Gastroesophageal sphincter (tissue), 4 donors: ENCODE results near the gene DGLUCY. TPM values are rescaled to one million over a fixed set of nuclear protein-coding genes. Genes with fewer than 3 reads are reported as not detected.

Experiments
- ATAC-seq: fragments of 150-250 bp; one replicate; pipeline ENCODE4 v1.9.1; 2016; ENCODE audit warnings: mild to moderate bottlenecking, moderate library complexity
- H3K27ac ChIP-seq, 4 donors: fragments of 200-600 bp; sonication (generic) in 3 of 4; 1 replicate in 3 of 4; 2 replicates in 1 of 4; pipeline ENCODE4 v1.5.1; 2016 to 2019
- H3K27me3 ChIP-seq: fragments of 200-600 bp; sonication (generic); one replicate; pipeline ENCODE4 v1.5.1; 2019
- H3K36me3 ChIP-seq, 2 donors: fragments of 200-600 bp; sonication (generic); one replicate each; pipeline ENCODE4 v1.5.1; 2019; ENCODE audit warnings: control low read depth in 1 of 2
- H3K4me1 ChIP-seq, 3 donors: fragments of 200-600 bp; sonication (generic); 1 replicate in 2 of 3; 2 replicates in 1 of 3; pipeline ENCODE4 v1.5.1; 2016 to 2019; ENCODE audit warnings: control low read depth in 2 of 3
- H3K4me3 ChIP-seq, 2 donors: fragments of 200-600 bp; sonication (generic); one replicate each; pipeline ENCODE4 v1.5.1; 2019; ENCODE audit warnings: mild to moderate bottlenecking in 1 of 2, moderate library complexity in 1 of 2
- H3K9me3 ChIP-seq, 3 donors: fragments of 200-600 bp; sonication (generic); one replicate each; pipeline ENCODE4 v1.5.1; 2017 to 2019; ENCODE audit warnings: control low read depth in 2 of 3
- EP300 ChIP-seq: sonication (generic); formaldehyde crosslinking; IDR thresholded peaks from one replicate; pipeline ENCODE4 v1.6.1; 2017; ENCODE audit warnings: antibody characterized with exemption, mild to moderate bottlenecking
- POLR2A ChIP-seq, 2 donors: fragments of 450-650 bp; IDR thresholded peaks; one replicate each; pipeline ENCODE4 v1.6.1; 2017; ENCODE audit warnings: antibody characterized with exemption in 2 of 2, mild to moderate bottlenecking in 2 of 2, moderate library complexity in 1 of 2
- POLR2AphosphoS5 ChIP-seq: sonication (generic); formaldehyde crosslinking; IDR thresholded peaks from one replicate; pipeline ENCODE4 v1.6.1; 2017; ENCODE audit warnings: antibody characterized with exemption
- WGBS, 2 donors: methylation state at CpG; one replicate each; pipeline ENCODE4 v1.1.5; 2018; ENCODE audit warnings: low coverage in 1 of 2; 5-methylcytosine and 5-hydroxymethylcytosine counted together
- total RNA-seq, 4 donors: library from RNA; depleted of rRNA; stranded (reverse); fragments of >200 nt; gene quantifications; one replicate each; pipeline ENCODE4 v1.1.0, GENCODE V29; 2016
- TF ChIP-seq, protein P1 (sequence below), 4 experiments: fragments of 200-600 bp in 2 of 4; fragments of 450-650 bp in 2 of 4; sonication (generic) in 1 of 4; IDR thresholded peaks; one replicate each; pipeline ENCODE4 v1.5.1; 2017 to 2019; ENCODE audit warnings: antibody characterized with exemption in 4 of 4, mild to moderate bottlenecking in 2 of 4, moderate library complexity in 2 of 4

Gene DGLUCY
- total RNA-seq, 4 donors from 2014 or later = 52.8 to 118 (median 77.3) TPM

DNA sequence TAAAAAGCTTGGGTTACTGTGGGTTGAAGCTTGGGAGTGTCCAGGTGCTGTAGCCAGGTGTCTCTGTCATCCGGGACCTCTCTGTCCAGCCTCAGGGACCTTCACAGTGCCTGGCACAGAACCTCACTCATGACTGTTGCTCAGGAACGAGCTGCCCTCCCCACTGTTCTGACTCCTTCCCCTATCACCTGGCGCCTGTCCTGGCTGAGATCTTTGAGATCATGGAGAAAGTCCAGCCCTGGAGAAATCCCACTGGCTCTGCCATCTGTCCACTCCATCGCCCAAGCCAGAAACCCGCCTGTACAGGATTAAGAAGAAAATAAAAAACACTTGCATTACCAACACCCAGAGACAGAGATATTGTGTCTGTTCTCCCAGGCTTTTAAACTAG lies 53.5 kb downstream of the DGLUCY start:
- 76% methylated on average over 2 of the region's 5 CpGs; no CpG with 5 or more reads in 1 of the 2 donors for WGBS, 2 donors
- Histone ChIP-seq H3K36me3 (peaks cover 0 to 77% of the 10 kb centered on the region in 2 donors), H3K27me3 (no peaks in the 10 kb centered on the region), H3K27ac (peak overlapping the region in 3 of 4 donors; percentile 54 to 87 (median 84)), H3K9me3 (no peaks in the 10 kb centered on the region), H3K4me1 (peaks cover 5 to 73% (median 20%) of the 10 kb centered on the region in 3 donors), H3K4me3 (no peak overlapping the region)
- TF ChIP-seq POLR2AphosphoS5 (no peak), POLR2A (IDR thresholded peaks at IDR 0.05) (no peak), EP300 (no peak)
- TF ChIP-seq, protein P1, sequence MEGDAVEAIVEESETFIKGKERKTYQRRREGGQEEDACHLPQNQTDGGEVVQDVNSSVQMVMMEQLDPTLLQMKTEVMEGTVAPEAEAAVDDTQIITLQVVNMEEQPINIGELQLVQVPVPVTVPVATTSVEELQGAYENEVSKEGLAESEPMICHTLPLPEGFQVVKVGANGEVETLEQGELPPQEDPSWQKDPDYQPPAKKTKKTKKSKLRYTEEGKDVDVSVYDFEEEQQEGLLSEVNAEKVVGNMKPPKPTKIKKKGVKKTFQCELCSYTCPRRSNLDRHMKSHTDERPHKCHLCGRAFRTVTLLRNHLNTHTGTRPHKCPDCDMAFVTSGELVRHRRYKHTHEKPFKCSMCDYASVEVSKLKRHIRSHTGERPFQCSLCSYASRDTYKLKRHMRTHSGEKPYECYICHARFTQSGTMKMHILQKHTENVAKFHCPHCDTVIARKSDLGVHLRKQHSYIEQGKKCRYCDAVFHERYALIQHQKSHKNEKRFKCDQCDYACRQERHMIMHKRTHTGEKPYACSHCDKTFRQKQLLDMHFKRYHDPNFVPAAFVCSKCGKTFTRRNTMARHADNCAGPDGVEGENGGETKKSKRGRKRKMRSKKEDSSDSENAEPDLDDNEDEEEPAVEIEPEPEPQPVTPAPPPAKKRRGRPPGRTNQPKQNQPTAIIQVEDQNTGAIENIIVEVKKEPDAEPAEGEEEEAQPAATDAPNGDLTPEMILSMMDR (IDR thresholded peaks at IDR 0.05) = no peak
- ATAC-seq = no peak

- Histone ChIP-seq H3K9me3 (no peaks in the 10 kb centered on the region), H3K36me3 (peaks cover 0 to 69% of the 10 kb centered on the region in 2 donors), H3K27ac (peak overlapping the region; percentile 26 to 87 (median 85)), H3K4me1 (peaks cover 5 to 72% (median 20%) of the 10 kb centered on the region in 3 donors), H3K4me3 (peak overlapping the region in 1 of 2 donors; percentile 26), H3K27me3 (no peaks in the 10 kb centered on the region)
- ATAC-seq = no peak
- whole genome bisulfite sequencing, 2 donors = no CpG with 5 or more reads among the region's 8 CpGs
- TF ChIP-seq POLR2AphosphoS5 = no peak
- no peak for TF ChIP-seq EP300
- no peak for TF ChIP-seq POLR2A (IDR thresholded peaks at IDR 0.05)
- TF ChIP-seq, protein P1 (IDR thresholded peaks at IDR 0.05) = no peak
These were observed 56.1 kb downstream of the DGLUCY start for GRCh38 chr14:91169951-91170350.

DNA sequence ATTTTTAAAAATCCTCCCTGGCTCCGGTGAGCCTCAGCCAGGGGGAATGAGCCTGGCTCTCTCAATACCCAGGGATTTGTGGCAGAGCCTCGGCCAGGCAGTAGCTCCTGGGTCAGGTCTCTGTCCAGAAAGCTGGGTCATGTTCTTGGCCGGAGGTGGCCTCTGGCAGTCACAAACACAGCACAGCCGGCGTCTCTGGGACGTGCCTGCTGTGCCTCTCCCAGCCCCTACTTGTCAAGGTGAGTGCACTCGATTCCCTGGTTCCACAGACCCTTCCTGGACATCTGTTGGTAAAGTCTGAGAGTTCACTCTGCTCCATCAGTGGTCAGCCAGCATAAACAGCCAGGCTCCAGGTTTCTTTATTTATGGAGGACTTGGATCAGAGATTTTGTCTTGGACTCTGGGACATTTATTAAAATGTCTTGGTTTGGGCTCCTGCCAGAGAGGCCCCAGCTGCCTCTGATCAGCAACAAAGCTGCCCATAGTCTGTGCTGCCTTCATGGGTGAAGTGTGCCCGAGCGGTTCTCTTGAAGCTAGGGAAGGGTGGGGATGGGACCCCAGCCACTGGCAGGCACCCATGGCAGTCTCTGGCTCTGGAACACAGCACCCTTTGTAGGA lies 56.7 kb downstream of the DGLUCY start:
- Histone ChIP-seq H3K4me1 (peaks cover 5 to 65% (median 20%) of the 10 kb centered on the region in 3 donors), H3K27ac (peak overlapping the region; percentile 26 to 87 (median 85)), H3K27me3 (no peaks in the 10 kb centered on the region), H3K4me3 (peak overlapping the region in 1 of 2 donors; percentile 26), H3K9me3 (no peaks in the 10 kb centered on the region), H3K36me3 (peaks cover 0 to 69% of the 10 kb centered on the region in 2 donors)
- TF ChIP-seq, protein P1 (IDR thresholded peaks at IDR 0.05) = no peak
- TF ChIP-seq EP300 (no peak), POLR2AphosphoS5 (peak; percentile 27), POLR2A (IDR thresholded peaks at IDR 0.05) (no peak)
- peak; percentile 74 for ATAC-seq
- WGBS, 2 donors = 20 to 50% methylated on average over 1 to 2 of the region's 9 CpGs

DNA sequence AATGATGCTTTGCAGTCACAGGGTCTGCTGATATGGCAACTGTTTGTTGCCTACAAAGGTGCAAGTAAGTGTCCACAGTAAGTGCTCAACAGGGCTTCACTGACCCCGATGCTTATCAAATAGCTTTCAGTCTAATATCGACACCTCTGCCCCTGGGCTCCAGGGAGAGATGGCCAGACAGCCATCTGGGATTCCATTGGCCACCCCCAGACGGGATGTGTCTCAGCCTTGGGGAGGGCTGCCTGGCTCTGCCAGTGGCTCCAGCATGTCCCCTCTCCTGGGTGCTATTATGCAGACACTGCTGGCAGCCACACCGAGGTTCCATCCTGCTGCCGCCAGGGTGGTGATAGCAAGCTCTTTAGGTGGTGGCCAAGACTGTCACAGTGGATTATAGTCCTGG lies 57.4 kb downstream of the DGLUCY start:
- Histone ChIP-seq H3K4me3 (no peak overlapping the region), H3K27ac (peak overlapping the region; percentile 26 to 87 (median 85)), H3K4me1 (peaks cover 5 to 65% (median 20%) of the 10 kb centered on the region in 3 donors), H3K9me3 (no peaks in the 10 kb centered on the region), H3K27me3 (no peaks in the 10 kb centered on the region), H3K36me3 (peaks cover 0 to 69% of the 10 kb centered on the region in 2 donors)
- 75% methylated on average over 2 of the region's 5 CpGs; no CpG with 5 or more reads in 1 of the 2 donors for WGBS, 2 donors
- TF ChIP-seq, protein P1 (IDR thresholded peaks at IDR 0.05) = no peak
- TF ChIP-seq EP300 (no peak), POLR2AphosphoS5 (no peak), POLR2A (IDR thresholded peaks at IDR 0.05) (no peak)
- ATAC-seq = no peak

GRCh38 chr14:91173221-91173670 lies 59.4 kb downstream of the DGLUCY start:
- ATAC-seq = peak; percentile 57
- Histone ChIP-seq H3K4me1 (peaks cover 5 to 61% (median 20%) of the 10 kb centered on the region in 3 donors), H3K27ac (peak overlapping the region in 3 of 4 donors; percentile 21 to 87 (median 84)), H3K9me3 (no peaks in the 10 kb centered on the region), H3K36me3 (peaks cover 0 to 69% of the 10 kb centered on the region in 2 donors), H3K27me3 (no peaks in the 10 kb centered on the region), H3K4me3 (no peak overlapping the region)
- WGBS, 2 donors = 27% methylated on average over 4 of the region's 10 CpGs; no CpG with 5 or more reads in 1 of the 2 donors
- TF ChIP-seq, protein P1 (IDR thresholded peaks at IDR 0.05) = peak in 3 of 4 experiments; percentile 89 to 96 (median 90)
- TF ChIP-seq EP300 = no peak
- TF ChIP-seq POLR2AphosphoS5 = peak; percentile 15
- no peak for TF ChIP-seq POLR2A (IDR thresholded peaks at IDR 0.05)
